GM10266 (cell line): ENCODE data around the gene NDRG3.
"Not testable (repeated sequence)": the region's sequence is repeated elsewhere in the genome, so short reads cannot be mapped to it uniquely, and the experiment has no call there.

ENCODE experiments used
- DNase-seq: peaks from one replicate; pipeline ENCODE4 v3.0.0; 2012; ENCODE audit errors: extremely low spot score
- TF ChIP-seq, protein P1 (sequence below): IDR thresholded peaks from 2 replicates; pipeline ENCODE4 v1.5.1; 2012; ENCODE audit warnings: mild to moderate bottlenecking, low read depth; ENCODE audit not compliant: control insufficient read depth, insufficient read depth; ENCODE audit errors: missing control alignments

Gene NDRG3

GRCh38 chr20:36624068-36624943 lies 121.6 kb downstream of the NDRG3 start:
- TF ChIP-seq, protein P1, sequence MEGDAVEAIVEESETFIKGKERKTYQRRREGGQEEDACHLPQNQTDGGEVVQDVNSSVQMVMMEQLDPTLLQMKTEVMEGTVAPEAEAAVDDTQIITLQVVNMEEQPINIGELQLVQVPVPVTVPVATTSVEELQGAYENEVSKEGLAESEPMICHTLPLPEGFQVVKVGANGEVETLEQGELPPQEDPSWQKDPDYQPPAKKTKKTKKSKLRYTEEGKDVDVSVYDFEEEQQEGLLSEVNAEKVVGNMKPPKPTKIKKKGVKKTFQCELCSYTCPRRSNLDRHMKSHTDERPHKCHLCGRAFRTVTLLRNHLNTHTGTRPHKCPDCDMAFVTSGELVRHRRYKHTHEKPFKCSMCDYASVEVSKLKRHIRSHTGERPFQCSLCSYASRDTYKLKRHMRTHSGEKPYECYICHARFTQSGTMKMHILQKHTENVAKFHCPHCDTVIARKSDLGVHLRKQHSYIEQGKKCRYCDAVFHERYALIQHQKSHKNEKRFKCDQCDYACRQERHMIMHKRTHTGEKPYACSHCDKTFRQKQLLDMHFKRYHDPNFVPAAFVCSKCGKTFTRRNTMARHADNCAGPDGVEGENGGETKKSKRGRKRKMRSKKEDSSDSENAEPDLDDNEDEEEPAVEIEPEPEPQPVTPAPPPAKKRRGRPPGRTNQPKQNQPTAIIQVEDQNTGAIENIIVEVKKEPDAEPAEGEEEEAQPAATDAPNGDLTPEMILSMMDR = no peak
- no peak for DNase-seq

DNA sequence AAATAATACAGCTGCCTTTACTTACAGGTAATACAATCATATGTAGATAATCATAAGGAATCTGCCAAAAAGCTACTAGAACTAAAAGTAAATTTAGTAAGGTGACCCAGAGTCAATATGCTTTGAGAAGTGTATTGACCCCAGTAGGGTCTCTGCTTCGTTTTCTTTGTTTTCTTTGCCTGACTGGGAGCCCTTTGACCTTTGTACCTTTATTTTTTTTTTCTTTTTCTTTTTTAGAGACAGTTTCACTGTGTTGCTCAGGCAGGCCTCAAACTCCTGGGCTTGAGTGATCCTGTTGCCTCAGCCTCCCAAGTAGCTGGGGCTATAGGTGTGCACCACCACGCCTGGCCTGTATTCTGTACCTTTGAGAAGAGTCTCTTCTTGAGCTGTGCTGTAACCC lies 122.4 kb downstream of the NDRG3 start:
- TF ChIP-seq, protein P1 = no peak
- no peak for DNase-seq

- TF ChIP-seq, protein P1 = no peak
- no peak for DNase-seq
Observed at GRCh38 chr20:36620917-36621316, 125.0 kb downstream of the NDRG3 start.

DNA sequence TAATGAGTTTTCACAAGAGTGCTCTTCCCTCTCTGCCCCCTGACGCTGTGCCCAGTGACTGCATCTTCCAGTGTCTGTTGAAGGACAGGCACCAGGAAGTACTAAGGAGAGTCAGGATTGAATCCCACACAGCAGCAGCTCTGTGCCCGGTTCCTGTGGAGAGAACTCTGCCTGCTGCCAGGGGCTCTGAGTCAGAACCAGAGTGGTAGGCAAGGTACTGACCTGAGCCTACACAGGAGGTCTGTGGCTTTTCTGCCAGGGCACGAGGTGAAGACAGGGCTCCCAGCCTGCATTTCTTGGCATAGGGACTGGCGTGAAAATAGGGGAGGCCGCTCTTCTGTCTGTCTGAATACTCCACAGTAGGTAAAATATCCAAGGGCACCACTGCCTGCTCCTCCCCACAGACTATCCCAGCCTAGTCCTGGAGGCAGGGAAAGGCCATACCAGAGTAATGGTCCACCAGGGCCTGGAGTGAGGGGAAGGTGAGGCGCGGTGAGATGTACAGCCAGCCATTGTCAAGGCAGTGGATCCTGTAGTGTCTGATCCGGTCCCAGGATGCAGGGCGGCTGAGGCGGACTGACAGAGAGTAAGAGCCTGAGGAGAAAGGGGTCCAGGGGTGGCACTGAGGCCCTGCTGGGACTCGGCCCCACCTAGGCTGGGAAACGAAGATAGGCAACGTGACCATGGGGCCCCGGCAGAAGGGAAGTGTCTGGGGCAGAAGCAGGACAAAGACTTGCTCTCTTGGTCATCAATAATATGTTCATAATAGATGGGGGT lies 130.9 kb downstream of the NDRG3 start:
- DNase-seq = no peak
- TF ChIP-seq, protein P1 = no peak

DNA sequence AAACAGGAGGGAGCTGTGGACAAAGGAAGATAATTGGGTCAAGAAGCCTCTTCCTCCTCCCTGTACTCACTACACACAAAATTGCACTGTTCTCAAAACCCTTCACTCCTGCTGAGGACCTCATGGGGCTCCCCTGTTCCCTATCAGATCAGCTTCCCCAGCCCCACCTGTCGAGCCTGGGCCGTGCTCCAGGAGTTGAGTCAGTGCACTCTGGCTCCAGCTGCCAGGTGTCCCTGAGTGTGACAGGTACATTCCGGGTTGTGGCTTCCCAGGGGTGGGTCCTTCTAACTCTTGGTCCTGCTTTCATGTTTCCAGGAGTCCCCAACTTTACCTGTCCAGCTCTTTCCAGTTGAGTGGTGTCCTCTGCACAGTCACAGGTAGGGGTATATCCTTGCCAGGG lies 131.9 kb downstream of the NDRG3 start:
- TF ChIP-seq, protein P1 = no peak

DNA sequence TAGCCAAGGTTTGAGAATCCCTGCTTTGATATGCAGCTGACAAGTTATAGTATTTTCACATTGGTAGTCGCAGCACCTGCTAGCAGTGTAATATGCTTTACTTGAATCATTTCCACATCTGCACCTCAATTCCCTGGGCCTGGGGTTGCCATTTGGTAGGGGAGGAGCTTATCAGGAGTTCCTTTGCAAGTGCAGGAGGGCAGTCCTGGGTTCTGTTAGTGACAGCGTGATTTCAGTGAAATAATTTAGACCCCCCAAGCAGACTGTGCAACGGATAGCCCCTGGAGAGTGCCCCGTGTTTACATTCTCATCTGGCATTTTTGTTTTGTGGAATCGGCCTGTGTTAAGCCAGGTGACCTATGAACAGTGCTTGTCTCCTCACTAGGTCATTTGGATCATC lies 134.3 kb downstream of the NDRG3 start:
- DNase-seq = no peak

More for the DNA sequence above, 131.9 kb downstream of the NDRG3 start:
- no peak for DNase-seq

GRCh38 chr20:36608388-36608728 lies 137.5 kb downstream of the NDRG3 start:
- not testable (repeated sequence) for DNase-seq

More for the DNA sequence above, 134.3 kb downstream of the NDRG3 start:
- TF ChIP-seq, protein P1 = no peak
